ENCODE results near the gene IBTK. TPM values are rescaled to one million over a fixed set of nuclear protein-coding genes. Genes with fewer than 3 reads are reported as not detected.
A peak's percentile ranks its signal among the peaks of the same experiment; 100 is the strongest.

IBTK gene
- total and polyA plus RNA-seq, 12 donors: 26.7 to 85.0 (median 51.3) TPM

GRCh38 chr6:82277686-82278085 lies 30.1 kb upstream of the IBTK start:
- H3K4me1 ChIP-seq (replicated peaks in 1 of 2): no peaks in the 10 kb centered on the region
- intact Hi-C loops (cut with DNase I): no loop called here
- no peaks in the 10 kb centered on the region for H3K9me3 ChIP-seq (replicated peaks in 1 of 3)
- no peak for TF ChIP-seq CTCF (IDR thresholded peaks at IDR 0.05)
- no peak for TF ChIP-seq POLR2A (IDR thresholded peaks at IDR 0.05)
- H3K27me3 ChIP-seq: no peaks in the 10 kb centered on the region
- no peak overlapping the region for H3K4me3 ChIP-seq
- H3K36me3 ChIP-seq (replicated peaks in 1 of 2): no peaks in the 10 kb centered on the region
- no peak for DNase-seq
- no peak overlapping the region for H3K27ac ChIP-seq

GRCh38 chr6:82275686-82276085 lies 28.1 kb upstream of the IBTK start:
- H3K36me3 ChIP-seq (replicated peaks in 1 of 2): no peaks in the 10 kb centered on the region
- no peak for TF ChIP-seq POLR2A (IDR thresholded peaks at IDR 0.05)
- TF ChIP-seq CTCF (IDR thresholded peaks at IDR 0.05): no peak
- 74 to 82% (median 82%) methylated on average over 5 of the region's 5 CpGs for WGBS, 4 donors
- no peak overlapping the region for H3K4me3 ChIP-seq
- H3K27ac ChIP-seq: no peak overlapping the region
- no peaks in the 10 kb centered on the region for H3K9me3 ChIP-seq (replicated peaks in 1 of 3)
- H3K27me3 ChIP-seq: no peaks in the 10 kb centered on the region
- no peaks in the 10 kb centered on the region for H3K4me1 ChIP-seq (replicated peaks in 1 of 2)
- DNase-seq: no peak
- intact Hi-C loops (cut with DNase I): no loop called here

- no peak for DNase-seq
- 69 to 79% (median 76%) methylated on average over 1 of the region's 1 CpG for WGBS, 4 donors
- Histone ChIP-seq H3K9me3 (replicated peaks in 1 of 3) (no peaks in the 10 kb centered on the region), H3K36me3 (replicated peaks in 1 of 2) (no peaks in the 10 kb centered on the region), H3K27ac (no peak overlapping the region), H3K27me3 (no peaks in the 10 kb centered on the region), H3K4me3 (no peak overlapping the region), H3K4me1 (replicated peaks in 1 of 2) (no peaks in the 10 kb centered on the region)
- TF ChIP-seq POLR2A (IDR thresholded peaks at IDR 0.05): no peak
- no peak for TF ChIP-seq CTCF (IDR thresholded peaks at IDR 0.05)
- intact Hi-C loops (cut with DNase I): no loop called here
Observed at GRCh38 chr6:82273295-82273694, 25.8 kb upstream of the IBTK start.

- no peak overlapping the region for H3K27ac ChIP-seq
- intact Hi-C loops (cut with DNase I): no loop called here
- no peaks in the 10 kb centered on the region for H3K9me3 ChIP-seq (replicated peaks in 1 of 3)
- no peaks in the 10 kb centered on the region for H3K36me3 ChIP-seq (replicated peaks in 1 of 2)
- H3K4me3 ChIP-seq: no peak overlapping the region
- TF ChIP-seq CTCF (IDR thresholded peaks at IDR 0.05) (peak; percentile 34 to 68 (median 58)), POLR2A (IDR thresholded peaks at IDR 0.05) (no peak)
- H3K27me3 ChIP-seq: no peaks in the 10 kb centered on the region
- no peaks in the 10 kb centered on the region for H3K4me1 ChIP-seq (replicated peaks in 1 of 2)
- DNase-seq: no peak
- 64 to 68% (median 66%) methylated on average over 6 of the region's 6 CpGs for WGBS, 4 donors
Observed at GRCh38 chr6:82270881-82271635, 23.5 kb upstream of the IBTK start.
